ENCODE data around the gene SLC19A1. TPM values are rescaled to one million over a fixed set of nuclear protein-coding genes. Genes with fewer than 3 reads are reported as not detected.

Gene SLC19A1
- total RNA-seq: 1 to 10 TPM; 1.8 to 9.6 (median 2.1) TPM

GRCh38 chr21:45542242-45542666 lies at the start of gene SLC19A1:
Gene SLC19A1, minus strand, starts transcription at chr21:45542440. Its CDS starts 4,481 bp downstream, at chr21:45537959.
- ATAC-seq (peak; percentile 78), DNase-seq (no peak)
- Histone ChIP-seq H3K36me3 (no peaks in the 10 kb centered on the region), H3K27ac (peak within 1 kb of the TSS; percentile 36 to 68 (median 58)), H3K27me3 (no peaks in the 10 kb centered on the region), H3K9me3 (no peaks in the 10 kb centered on the region), H3K4me1 (peaks cover 0 to 3% of the 10 kb centered on the region in 2 donors), H3K4me3 (peak within 1 kb of the TSS; percentile 49 to 76 (median 62))
- TF ChIP-seq CTCF (IDR thresholded peaks at IDR 0.05 in 4 of 5, conservative IDR thresholded peaks at IDR 0.05 in 1 of 5) (peak in 4 of 5 experiments; percentile 19 to 76 (median 41)), POLR2A (IDR thresholded peaks at IDR 0.05) (peak in 1 of 2 donors; percentile 20)
- in situ Hi-C loops (cut with MboI; ENCODE audit: low sequenced_read_pairs in 4 of 4) (no loop called here), intact Hi-C loops (cut with DNase I; ENCODE audit: low total_unique reads) (no loop called here)

GRCh38 chr21:45591619-45592207 lies 49.5 kb upstream of the SLC19A1 start:
- DNase-seq: no peak
- intact Hi-C loops (cut with DNase I; ENCODE audit: low total_unique reads): no loop called here
- H3K4me1 ChIP-seq: peaks cover 0 to 3% of the 10 kb centered on the region in 2 donors
- H3K36me3 ChIP-seq: no peaks in the 10 kb centered on the region
- H3K4me3 ChIP-seq: no peak overlapping the region
- peaks cover 35 to 60% (median 50%) of the 10 kb centered on the region in 3 donors for H3K27me3 ChIP-seq
- in situ Hi-C loops (cut with MboI; ENCODE audit: low sequenced_read_pairs in 4 of 4): loop anchor here in 1 of 4 donors (25.0 kb wide), 1 partner anchor 96 kb away; no protein-coding TSS in a partner anchor
- no peak overlapping the region for H3K27ac ChIP-seq
- peaks cover 0 to 7% (median under 1%) of the 10 kb centered on the region in 3 donors for H3K9me3 ChIP-seq
- ATAC-seq: no peak
- TF ChIP-seq CTCF (IDR thresholded peaks at IDR 0.05 in 4 of 5, conservative IDR thresholded peaks at IDR 0.05 in 1 of 5): no peak
- TF ChIP-seq POLR2A (IDR thresholded peaks at IDR 0.05): no peak

- ATAC-seq (no peak), DNase-seq (no peak)
- in situ Hi-C loops (cut with MboI; ENCODE audit: low sequenced_read_pairs in 4 of 4) (loop anchor here in 1 of 4 donors (25.0 kb wide), 1 partner anchor 96 kb away; no protein-coding TSS in a partner anchor), intact Hi-C loops (cut with DNase I; ENCODE audit: low total_unique reads) (no loop called here)
- H3K36me3 ChIP-seq: no peaks in the 10 kb centered on the region
- H3K9me3 ChIP-seq: peaks cover 2 to 13% (median 3%) of the 10 kb centered on the region in 3 donors
- TF ChIP-seq CTCF (IDR thresholded peaks at IDR 0.05 in 4 of 5, conservative IDR thresholded peaks at IDR 0.05 in 1 of 5) (no peak), POLR2A (IDR thresholded peaks at IDR 0.05) (no peak)
- peaks cover 0 to 3% of the 10 kb centered on the region in 2 donors for H3K4me1 ChIP-seq
- H3K27me3 ChIP-seq: peaks cover 35 to 53% (median 53%) of the 10 kb centered on the region in 3 donors
- no peak overlapping the region for H3K27ac ChIP-seq
- H3K4me3 ChIP-seq: peak overlapping the region in 1 of 4 donors; percentile 38
These were observed 48.7 kb upstream of the SLC19A1 start for GRCh38 chr21:45590726-45591618.

- intact Hi-C loops (cut with DNase I; ENCODE audit: low total_unique reads) (no loop called here), in situ Hi-C loops (cut with MboI; ENCODE audit: low sequenced_read_pairs in 4 of 4) (loop anchor here in 1 of 4 donors (25.0 kb wide), 1 partner anchor 97 kb away; no protein-coding TSS in a partner anchor)
- peaks cover 35 to 60% (median 49%) of the 10 kb centered on the region in 3 donors for H3K27me3 ChIP-seq
- peak overlapping the region; percentile 17 to 41 (median 38) for H3K4me3 ChIP-seq
- no peak for ATAC-seq
- H3K27ac ChIP-seq: no peak overlapping the region
- peaks cover 0 to 3% of the 10 kb centered on the region in 2 donors for H3K4me1 ChIP-seq
- peaks cover 2 to 13% (median 3%) of the 10 kb centered on the region in 3 donors for H3K9me3 ChIP-seq
- TF ChIP-seq POLR2A (IDR thresholded peaks at IDR 0.05) (no peak), CTCF (IDR thresholded peaks at IDR 0.05 in 4 of 5, conservative IDR thresholded peaks at IDR 0.05 in 1 of 5) (no peak)
- no peak for DNase-seq
- H3K36me3 ChIP-seq: no peaks in the 10 kb centered on the region
These were observed 48.0 kb upstream of the SLC19A1 start for GRCh38 chr21:45590246-45590725.
